ENCODE data around the gene SPOCK1.

SPOCK1 gene

GRCh38 chr5:137300411-137301240, 198.5 kb downstream of the SPOCK1 start:
- no peak overlapping the region for H3K4me3 ChIP-seq (ENCODE audit: control insufficient read depth, low read depth, low read length)
- TF ChIP-seq CTCF (conservative IDR thresholded peaks at IDR 0.05; ENCODE audit: control insufficient read depth, insufficient read depth, low read depth, low read length): no peak
- peak; percentile 85 for DNase-seq (ENCODE audit: low read depth)

- no peak overlapping the region for H3K4me3 ChIP-seq (ENCODE audit: control insufficient read depth, low read depth, low read length)
- no peak for TF ChIP-seq CTCF (conservative IDR thresholded peaks at IDR 0.05; ENCODE audit: control insufficient read depth, insufficient read depth, low read depth, low read length)
- DNase-seq (ENCODE audit: low read depth): no peak
These were observed 202.8 kb downstream of the SPOCK1 start for GRCh38 chr5:137296213-137296781.

- no peak for TF ChIP-seq CTCF (conservative IDR thresholded peaks at IDR 0.05; ENCODE audit: control insufficient read depth, insufficient read depth, low read depth, low read length)
- H3K4me3 ChIP-seq (ENCODE audit: control insufficient read depth, low read depth, low read length): no peak overlapping the region
- DNase-seq (ENCODE audit: low read depth): no peak
These were observed 204.5 kb downstream of the SPOCK1 start for GRCh38 chr5:137294604-137295003.

GRCh38 chr5:137292461-137293027, 206.6 kb downstream of the SPOCK1 start:
- no peak for DNase-seq (ENCODE audit: low read depth)
- no peak for TF ChIP-seq CTCF (conservative IDR thresholded peaks at IDR 0.05; ENCODE audit: control insufficient read depth, insufficient read depth, low read depth, low read length)
- no peak overlapping the region for H3K4me3 ChIP-seq (ENCODE audit: control insufficient read depth, low read depth, low read length)

GRCh38 chr5:137291436-137291835, 207.7 kb downstream of the SPOCK1 start:
- H3K4me3 ChIP-seq (ENCODE audit: control insufficient read depth, low read depth, low read length): no peak overlapping the region
- DNase-seq (ENCODE audit: low read depth): no peak
- no peak for TF ChIP-seq CTCF (conservative IDR thresholded peaks at IDR 0.05; ENCODE audit: control insufficient read depth, insufficient read depth, low read depth, low read length)

GRCh38 chr5:137291031-137291430, 208.1 kb downstream of the SPOCK1 start:
- DNase-seq (ENCODE audit: low read depth): no peak
- H3K4me3 ChIP-seq (ENCODE audit: control insufficient read depth, low read depth, low read length): no peak overlapping the region
- no peak for TF ChIP-seq CTCF (conservative IDR thresholded peaks at IDR 0.05; ENCODE audit: control insufficient read depth, insufficient read depth, low read depth, low read length)

Measured in fibroblast of mammary gland (primary cell).